GM19397 (cell line): ENCODE data around the gene ERAS.
"Not testable (repeated sequence)": the region's sequence is repeated elsewhere in the genome, so short reads cannot be mapped to it uniquely, and the experiment has no call there.

Experiments
- ATAC-seq: cut with Tn5 transposase; IDR thresholded peaks from one replicate; pipeline ENCODE4 v1.9.1; 2021; ENCODE audit warnings: mild to moderate bottlenecking, moderate library complexity; ENCODE audit not compliant: unreplicated experiment

ERAS gene

DNA sequence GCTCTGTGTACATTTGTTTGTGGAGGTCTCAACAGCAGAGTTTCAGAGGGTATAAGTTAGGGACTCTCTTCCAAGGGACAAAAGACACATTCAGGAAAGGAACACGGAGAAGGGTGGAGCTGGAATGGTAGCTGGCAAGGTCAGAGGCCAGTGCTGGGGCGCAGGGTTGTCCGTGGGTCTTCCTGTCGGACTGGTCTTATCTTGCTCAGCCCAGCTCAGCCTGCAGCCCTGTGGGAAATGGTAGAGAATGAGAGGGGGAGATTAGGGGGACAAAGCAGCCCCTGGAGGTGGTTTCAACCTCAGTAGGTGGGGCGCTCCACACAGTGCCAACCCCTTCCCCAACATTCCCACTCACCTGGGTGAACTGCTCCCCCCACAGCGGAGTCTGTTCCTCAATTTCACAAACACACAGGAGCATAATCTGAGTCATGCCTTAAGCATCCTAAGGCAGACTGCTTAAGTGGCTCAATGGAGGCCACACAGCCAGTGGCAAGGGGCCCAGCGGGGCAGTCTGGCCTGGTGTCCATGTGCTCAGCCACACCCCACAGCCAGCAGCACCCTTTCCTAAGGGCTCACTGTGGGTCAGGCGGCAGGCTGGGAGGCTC is 31.3 kb upstream of the ERAS start:
- no peak for ATAC-seq

DNA sequence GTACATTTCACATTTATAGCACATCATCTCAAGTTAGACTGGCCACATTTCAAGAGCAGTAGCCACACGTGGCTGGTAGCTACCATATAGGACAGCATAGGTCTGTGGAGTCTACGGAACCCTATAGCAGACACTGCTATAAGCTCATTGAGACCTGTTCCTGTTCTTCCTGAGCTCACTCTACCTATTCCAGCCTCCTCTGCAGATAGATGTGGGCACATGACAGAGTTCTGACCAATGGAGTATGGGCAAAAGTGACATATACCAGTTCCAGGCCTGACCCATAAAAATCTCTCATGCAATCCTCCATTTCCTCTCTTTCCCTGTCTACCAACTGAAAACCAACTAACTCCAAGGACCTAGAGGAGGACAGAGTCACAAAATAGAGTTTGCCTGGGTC is 28.0 kb upstream of the ERAS start:
- no peak for ATAC-seq

DNA sequence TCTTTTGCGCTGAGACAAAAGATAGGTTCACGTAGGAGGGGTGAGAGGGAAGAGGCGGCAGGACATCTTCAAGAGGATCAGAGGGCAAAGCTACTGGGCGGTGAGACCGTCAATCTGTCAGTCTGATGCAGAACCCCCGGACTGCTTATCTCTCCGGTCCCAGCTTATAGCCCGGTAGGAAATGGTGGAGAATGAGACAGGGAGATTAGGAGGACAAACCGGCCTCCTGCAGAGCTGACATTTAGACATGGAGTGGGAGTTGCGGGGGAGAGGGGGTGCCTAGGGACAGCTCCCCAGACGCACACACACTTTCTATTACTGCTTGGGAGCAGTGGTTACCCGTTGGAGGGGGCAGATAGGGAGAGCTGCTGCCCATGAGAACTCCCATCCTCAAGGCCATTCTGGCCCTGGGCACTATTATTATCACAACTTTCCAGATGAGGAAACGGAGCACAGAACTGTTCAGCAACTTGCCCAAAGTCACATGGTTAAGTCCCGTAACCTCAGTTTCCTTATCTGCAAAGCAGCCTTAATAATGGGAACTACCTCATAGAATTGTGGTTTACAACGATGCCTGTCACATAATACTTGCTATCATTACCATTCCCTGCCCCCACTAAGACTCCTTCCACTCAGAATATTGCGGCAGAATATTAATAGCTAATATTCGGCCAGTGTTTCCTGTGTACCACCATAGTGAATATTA is 25.6 kb upstream of the ERAS start:
- ATAC-seq = no peak

DNA sequence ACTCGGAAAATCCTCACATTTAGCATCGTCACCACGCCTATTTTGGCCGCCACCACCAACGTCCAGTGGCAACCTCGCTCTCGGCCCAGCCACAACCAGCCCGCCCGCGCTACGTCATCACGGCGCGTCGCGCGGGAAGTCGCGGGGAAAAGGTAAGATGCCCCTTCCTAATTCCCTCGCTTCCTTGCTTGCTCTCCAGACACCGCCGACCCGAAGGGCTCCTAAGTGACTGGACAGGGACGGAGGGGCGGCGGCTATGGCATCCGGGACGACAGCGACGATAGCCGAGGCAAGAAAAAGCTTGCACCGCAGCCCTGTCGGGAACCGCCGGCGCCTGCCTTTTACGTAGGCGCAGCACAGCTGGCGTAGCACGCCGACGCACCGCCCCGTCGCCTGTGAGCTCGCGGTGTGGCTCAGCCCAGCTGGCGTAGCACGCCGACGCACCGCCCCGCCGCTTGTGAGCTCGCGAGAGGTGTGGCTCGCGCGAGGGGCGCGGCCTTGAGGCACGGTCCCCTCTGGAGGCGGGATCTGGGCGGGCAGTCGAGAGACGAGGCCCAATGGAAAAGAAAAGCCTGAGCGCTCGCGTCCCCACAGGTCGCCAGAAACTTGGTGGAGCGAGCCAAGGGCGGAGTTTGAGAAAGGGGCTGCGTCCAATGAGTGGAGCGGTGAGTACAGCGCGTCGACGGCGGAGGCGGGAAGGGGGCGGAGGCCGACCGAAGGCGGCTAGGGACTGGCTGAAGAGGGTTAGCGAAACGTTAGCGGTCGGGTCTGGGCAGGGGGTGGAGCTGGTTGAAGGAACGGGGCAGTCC is 24.8 kb upstream of the ERAS start, which contains the start of gene HDAC6:
Gene HDAC6 (plus strand): TSS at position 788 of the 809 bp plus-strand sequence. CDS start 626 bp downstream, outside the sequence.
- ATAC-seq = peak; percentile 85

DNA sequence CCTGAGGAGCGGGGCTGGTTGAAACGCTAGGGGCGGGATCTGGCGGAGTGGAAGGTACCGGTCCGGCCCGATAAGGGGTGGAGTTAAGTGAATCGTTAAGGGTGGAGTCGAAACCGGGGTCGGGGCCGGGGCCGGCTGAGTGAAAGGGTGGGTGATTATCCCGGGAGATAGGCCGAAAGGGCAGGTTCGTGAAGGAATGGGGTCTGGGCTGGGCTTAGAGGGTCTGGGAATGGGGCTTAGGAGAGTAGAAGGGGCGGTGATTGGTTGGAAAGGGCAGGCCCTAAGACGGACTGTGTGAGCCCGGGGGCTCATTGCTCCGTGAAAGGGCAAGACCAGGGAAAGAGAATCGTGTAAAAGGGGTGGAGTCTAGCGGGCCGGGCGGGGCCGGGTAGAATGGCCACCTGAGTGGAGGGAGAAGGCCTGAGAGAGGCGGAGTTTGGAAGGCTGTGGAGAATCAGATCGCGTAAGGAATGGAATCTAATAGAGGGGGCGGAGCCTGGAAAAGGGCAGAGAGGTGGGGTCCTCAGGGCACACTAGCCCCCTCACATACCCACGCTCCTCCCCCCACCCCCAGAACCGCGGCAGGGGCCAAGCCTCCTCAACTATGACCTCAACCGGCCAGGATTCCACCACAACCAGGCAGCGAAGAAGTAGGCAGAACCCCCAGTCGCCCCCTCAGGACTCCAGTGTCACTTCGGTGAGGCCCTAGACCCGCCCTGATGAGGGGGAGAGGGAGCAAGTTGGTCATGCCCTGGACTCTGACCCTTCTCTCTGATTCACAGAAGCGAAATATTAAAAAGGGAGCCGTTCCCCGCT is 24.0 kb upstream of the ERAS start:
- peak; percentile 34 for ATAC-seq

DNA sequence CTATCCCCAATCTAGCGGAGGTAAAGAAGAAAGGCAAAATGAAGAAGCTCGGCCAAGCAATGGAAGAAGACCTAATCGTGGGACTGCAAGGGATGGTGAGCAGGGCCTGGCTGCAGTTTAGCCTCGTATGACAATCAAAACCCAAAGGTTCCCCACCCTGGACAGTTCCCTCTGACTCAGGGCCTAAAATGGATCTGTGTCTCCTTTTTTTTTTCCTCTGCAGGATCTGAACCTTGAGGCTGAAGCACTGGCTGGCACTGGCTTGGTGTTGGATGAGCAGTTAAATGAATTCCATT is 23.5 kb upstream of the ERAS start:
- no peak for ATAC-seq

DNA sequence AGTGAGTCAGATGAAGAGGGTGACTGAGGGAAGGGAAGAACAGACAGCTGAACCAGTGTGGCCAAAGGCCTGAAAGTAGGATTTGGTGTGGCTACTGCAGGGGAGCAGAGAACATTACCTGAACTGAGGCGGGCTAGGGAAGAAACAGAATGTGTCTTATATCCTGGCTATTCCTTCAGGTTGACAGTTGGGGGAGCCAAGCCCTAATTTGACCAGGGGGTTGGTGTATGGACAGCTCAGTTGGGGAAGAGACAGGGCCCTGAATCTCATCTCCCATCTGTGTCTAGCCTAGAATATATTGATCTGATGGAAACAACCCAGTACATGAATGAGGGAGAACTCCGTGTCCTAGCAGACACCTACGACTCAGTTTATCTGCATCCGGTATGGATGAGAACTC is 20.2 kb upstream of the ERAS start:
- no peak for ATAC-seq

DNA sequence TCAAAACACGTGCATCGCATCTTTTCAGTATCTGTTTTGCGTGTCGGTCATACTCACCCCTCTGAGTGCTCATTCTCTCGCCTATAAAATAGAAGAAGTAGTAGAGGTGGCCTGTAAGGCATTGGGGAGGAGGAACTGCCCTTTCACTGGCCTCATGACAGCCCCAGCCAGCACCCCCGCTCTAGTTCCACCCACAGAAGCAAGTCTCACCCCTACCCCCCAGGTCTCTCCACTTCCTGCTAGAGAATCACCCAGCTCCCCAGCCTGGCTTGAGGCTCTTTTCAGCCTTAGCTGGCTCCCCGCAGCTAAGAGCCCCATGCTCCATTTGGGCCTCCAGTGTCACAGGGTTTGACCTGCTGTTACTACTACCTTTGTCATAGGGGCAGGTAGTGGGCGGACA is 12.7 kb upstream of the ERAS start:
- ATAC-seq = no peak

DNA sequence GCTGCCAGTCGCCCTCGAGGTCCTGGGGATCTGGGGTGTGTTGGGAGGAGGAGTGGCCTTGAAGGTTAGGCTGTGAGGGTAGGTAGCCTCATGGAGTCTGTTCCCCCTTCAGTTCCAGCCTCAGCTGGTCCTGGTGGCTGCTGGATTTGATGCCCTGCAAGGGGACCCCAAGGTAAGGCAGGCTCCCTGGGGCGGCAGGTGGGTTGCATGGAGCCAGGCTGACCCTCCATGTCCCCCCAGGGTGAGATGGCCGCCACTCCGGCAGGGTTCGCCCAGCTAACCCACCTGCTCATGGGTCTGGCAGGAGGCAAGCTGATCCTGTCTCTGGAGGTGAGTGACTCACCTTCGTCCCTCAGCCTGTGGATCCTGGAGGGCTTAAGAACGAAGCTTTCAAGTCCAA is 11.6 kb upstream of the ERAS start:
- ATAC-seq = no peak

DNA sequence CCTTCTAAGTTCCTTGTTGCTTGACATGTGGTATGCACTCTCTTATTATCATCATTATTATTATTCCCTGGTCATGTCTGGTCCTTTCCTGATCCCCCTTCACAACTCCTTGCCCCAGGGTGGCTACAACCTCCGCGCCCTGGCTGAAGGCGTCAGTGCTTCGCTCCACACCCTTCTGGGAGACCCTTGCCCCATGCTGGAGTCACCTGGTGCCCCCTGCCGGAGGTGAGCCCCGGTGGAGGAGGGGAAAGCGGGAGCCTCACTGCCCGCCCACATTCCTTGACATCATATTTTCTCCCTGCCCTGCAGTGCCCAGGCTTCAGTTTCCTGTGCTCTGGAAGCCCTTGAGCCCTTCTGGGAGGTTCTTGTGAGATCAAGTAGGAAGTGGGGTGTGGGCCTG is 11.0 kb upstream of the ERAS start:
- ATAC-seq = no peak

DNA sequence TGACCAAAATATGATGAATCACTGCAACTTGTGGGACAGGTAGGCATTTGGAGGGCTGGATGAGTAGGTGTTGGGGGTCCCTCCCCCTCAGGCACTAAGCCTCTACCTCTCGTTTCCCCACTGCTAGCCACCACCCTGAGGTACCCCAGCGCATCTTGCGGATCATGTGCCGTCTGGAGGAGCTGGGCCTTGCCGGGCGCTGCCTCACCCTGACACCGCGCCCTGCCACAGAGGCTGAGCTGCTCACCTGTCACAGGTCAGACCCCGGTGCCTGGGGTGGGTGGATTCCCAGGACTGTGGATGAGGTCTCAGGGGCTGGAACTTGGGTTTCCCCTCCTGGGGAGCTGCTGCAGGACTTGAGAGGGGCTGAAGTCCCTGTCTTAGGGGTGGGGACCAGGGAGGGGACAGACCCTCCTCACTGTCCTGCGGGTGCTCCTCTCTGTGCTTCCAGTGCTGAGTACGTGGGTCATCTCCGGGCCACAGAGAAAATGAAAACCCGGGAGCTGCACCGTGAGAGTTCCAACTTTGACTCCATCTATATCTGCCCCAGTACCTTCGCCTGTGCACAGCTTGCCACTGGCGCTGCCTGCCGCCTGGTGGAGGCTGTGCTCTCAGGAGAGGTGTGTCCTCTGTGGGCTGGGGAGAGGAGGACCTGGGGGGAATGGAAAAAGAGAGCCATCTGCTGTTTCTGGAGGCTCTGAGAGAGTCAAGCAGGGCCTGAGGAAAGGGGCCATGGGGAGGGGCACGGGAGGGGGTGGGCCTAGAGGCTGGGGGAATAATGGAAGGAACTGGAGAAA is 10.1 kb upstream of the ERAS start:
- ATAC-seq = no peak

DNA sequence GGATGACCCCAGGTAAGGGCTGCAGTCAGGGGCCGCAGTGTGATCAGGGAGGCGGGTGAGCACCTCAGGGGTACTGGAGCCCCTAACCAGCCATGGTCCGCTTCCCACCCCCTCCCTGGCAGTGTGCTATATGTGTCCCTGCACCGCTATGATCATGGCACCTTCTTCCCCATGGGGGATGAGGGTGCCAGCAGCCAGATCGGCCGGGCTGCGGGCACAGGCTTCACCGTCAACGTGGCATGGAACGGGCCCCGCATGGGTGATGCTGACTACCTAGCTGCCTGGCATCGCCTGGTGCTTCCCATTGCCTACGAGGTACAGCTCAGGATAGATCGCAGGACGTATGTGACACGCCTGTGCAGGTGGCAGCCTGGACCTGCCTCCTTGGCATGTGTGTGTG is 8.2 kb upstream of the ERAS start:
- no peak for ATAC-seq

DNA sequence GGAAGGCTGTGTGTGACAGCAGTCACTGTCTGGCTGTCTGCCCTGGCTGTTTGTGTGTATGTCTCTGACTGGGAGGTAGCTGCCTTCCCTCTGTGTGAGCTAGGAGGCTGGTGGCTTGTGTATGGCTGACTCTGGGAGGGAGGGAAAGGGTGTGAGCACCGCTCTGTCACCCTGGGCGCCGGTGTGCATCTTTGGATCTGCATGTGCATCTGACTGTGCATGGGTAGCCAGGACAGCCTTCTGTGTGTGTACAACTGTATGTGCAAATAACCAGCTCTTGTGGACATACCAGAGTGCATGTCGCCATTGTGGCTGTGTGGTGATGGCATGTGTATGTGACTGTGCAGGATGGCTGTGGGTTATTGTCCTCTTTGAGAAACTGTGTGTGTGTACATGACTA is 7.4 kb upstream of the ERAS start:
- no peak for ATAC-seq

DNA sequence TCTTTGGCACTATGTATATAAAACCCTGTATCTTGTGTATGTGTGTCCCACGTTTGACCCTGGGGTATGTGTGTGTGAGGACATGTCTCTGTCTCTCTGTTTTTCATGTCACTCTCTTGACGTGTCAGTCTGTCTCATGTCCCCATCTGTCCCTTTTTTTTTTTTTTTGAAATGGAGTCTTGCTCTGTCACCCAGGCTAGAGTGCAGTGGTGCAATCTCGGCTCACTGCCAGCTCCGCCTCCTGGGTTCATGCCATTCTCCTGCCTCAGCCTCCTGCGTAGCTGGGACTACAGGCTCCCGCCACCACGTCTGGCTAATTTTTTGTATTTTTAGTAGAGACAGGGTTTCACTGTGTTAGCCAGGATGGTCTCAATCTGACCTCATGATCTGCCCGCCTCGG is 6.9 kb upstream of the ERAS start:
- ATAC-seq = not testable (repeated sequence)

DNA sequence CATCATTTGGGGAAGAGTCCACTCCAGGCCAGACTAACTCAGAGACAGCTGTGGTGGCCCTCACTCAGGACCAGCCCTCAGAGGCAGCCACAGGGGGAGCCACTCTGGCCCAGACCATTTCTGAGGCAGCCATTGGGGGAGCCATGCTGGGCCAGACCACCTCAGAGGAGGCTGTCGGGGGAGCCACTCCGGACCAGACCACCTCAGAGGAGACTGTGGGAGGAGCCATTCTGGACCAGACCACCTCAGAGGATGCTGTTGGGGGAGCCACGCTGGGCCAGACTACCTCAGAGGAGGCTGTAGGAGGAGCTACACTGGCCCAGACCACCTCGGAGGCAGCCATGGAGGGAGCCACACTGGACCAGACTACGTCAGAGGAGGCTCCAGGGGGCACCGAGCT is 3.3 kb upstream of the ERAS start:
- no peak for ATAC-seq

DNA sequence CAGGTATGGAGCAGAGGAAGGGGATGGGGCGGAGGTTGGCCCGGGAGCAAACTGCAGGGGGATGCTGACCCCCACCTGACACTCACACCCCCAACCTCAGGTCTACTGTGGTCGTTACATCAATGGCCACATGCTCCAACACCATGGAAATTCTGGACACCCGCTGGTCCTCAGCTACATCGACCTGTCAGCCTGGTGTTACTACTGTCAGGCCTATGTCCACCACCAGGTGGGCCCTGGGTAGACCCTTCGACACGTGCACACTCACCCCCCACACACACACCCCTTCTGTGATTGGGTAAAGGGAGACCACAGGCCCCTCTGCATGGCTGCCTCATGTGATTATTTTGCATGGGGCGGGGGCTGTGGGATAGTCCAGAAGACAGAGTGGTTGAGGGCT is 2.2 kb upstream of the ERAS start:
- ATAC-seq = no peak

DNA sequence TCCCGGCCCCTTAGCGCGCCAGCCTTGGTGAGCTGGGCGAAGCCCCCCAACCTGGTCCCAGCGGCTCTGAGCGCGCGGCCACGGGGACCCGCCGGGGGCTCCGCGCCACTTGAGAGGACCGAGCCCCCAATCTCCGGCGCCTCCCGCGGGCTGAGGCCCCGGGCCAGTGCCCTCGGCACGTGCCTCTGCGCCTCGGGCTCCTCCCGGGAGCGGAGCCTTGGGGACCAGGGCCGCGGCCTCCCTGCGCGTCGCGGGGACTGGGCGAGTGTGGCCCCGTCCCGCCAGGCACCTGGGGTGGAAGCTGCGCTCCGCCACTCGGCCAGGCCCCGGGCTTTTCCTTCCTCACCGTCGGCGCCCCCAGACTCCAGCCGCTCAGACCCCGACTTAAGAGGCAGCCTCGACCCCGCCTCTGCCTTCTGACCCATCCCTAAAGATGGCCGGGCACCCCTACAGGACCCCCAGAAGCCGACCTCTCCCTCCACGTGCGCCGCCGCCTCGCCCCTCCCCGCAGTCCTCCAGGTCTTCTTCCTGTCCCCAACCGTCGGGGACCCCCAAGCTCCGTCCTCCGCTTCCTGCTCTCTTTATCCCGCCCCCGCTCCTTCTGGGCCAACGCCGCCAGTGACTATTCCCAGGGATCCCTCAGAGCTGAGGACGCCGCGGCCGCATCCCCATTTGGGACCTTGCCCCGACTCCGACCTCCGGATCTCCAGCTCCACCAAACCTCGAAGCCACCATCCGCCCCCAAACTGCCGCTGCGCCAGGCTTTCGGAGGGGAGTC is 752 bp downstream of the ERAS start:
- ATAC-seq = no peak

DNA sequence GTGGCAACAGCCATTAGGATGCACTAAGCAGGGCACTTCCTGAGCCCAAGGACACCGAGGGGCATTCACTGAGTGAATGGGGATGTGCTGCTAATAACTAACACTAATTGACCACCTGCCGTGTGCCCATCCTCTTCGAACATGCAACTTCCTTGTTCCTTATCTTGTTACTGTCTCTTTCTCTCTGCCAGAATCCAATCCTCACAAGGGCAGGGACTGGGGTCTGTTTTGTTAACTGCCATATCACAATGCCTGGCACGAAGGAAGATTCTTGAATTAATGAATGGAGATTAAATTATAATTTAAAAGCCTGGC is 1.3 kb downstream of the ERAS start:
- ATAC-seq = no peak

DNA sequence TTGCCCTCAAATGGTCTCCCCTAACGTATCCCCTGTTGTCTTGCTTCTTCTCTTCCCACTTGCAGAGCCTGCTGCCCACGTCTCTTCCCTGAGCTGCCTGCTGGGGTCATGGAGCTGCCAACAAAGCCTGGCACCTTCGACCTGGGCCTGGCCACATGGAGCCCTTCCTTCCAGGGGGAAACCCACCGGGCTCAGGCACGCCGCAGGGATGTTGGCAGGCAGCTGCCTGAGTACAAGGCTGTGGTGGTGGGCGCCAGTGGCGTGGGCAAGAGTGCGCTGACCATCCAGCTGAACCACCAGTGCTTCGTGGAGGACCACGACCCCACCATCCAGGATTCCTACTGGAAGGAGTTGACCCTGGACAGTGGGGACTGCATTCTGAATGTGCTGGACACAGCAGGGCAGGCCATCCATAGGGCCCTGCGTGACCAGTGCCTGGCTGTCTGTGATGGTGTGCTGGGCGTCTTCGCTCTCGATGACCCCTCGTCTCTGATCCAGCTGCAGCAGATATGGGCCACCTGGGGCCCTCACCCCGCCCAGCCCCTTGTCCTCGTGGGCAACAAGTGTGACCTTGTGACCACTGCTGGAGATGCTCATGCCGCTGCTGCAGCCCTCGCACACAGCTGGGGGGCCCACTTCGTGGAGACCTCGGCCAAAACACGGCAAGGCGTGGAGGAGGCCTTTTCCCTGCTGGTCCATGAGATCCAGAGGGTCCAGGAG is 2.9 kb downstream of the ERAS start:
- ATAC-seq = no peak
